KMS-11 (cell line): Measurements from ENCODE around the gene SPINK2.

Experiments used
- H2AFZ ChIP-seq: fragments of 200-600 bp; sonication (generic); 2 replicates; pipeline ENCODE4 v1.6.1; 2016; ENCODE audit warnings: antibody characterized with exemption, mixed run types, low read depth
- H3K27ac ChIP-seq: fragments of 200-600 bp; sonication (generic); 2 replicates; pipeline ENCODE4 v1.6.1; 2016; ENCODE audit warnings: mild to moderate bottlenecking, mixed run types
- H3K27me3 ChIP-seq: fragments of 200-600 bp; sonication (generic); 2 replicates; pipeline ENCODE4 v1.6.1; 2017; ENCODE audit warnings: mild to moderate bottlenecking, low read depth, mixed run types, moderate library complexity; ENCODE audit not compliant: insufficient read depth
- H3K36me3 ChIP-seq: fragments of 200-600 bp; sonication (generic); 2 replicates; pipeline ENCODE4 v1.6.1; 2017; ENCODE audit warnings: mild to moderate bottlenecking, mixed run types; ENCODE audit not compliant: insufficient read depth
- H3K4me1 ChIP-seq: fragments of 200-600 bp; sonication (generic); 2 replicates; pipeline ENCODE4 v1.6.1; 2016; ENCODE audit warnings: mild to moderate bottlenecking, low read depth, mixed run types; ENCODE audit not compliant: poor library complexity, severe bottlenecking
- H3K4me2 ChIP-seq: fragments of 200-600 bp; sonication (generic); 2 replicates; pipeline ENCODE4 v1.7.0; 2016; ENCODE audit warnings: mild to moderate bottlenecking, mixed run types
- H3K4me3 ChIP-seq: fragments of 200-600 bp; sonication (generic); IDR thresholded peaks from 2 replicates; pipeline ENCODE4 v1.6.1; 2017; ENCODE audit warnings: low read depth, low read length, mixed read lengths; ENCODE audit not compliant: insufficient read depth
- H3K79me2 ChIP-seq: fragments of 200-600 bp; sonication (generic); 2 replicates; pipeline ENCODE4 v1.6.1; 2016; ENCODE audit warnings: low read depth, mixed run types; ENCODE audit not compliant: insufficient read depth
- H3K9ac ChIP-seq: fragments of 200-600 bp; sonication (generic); 2 replicates; pipeline ENCODE4 v1.6.1; 2016; ENCODE audit warnings: mild to moderate bottlenecking, mixed run types
- H4K20me1 ChIP-seq: fragments of 200-600 bp; sonication (generic); 2 replicates; pipeline ENCODE4 v1.6.1; 2016; ENCODE audit warnings: mild to moderate bottlenecking, mixed run types; ENCODE audit not compliant: insufficient read depth
- CTCF ChIP-seq: fragments of 200-600 bp; sonication (generic); conservative IDR thresholded peaks from 2 replicates; pipeline ENCODE4 v1.6.1; 2017; ENCODE audit warnings: low read depth, mild to moderate bottlenecking, antibody characterized with exemption, low read length, moderate library complexity, mixed read lengths

The SPINK2 gene

GRCh38 chr4:56828784-56829535, 7.5 kb upstream of the SPINK2 start:
- no peaks in the 10 kb centered on the region for H3K27me3 ChIP-seq
- peak overlapping the region; percentile 37 for H3K4me2 ChIP-seq
- H4K20me1 ChIP-seq, result no peaks in the 10 kb centered on the region
- H2AFZ ChIP-seq, result peak overlapping the region; percentile 30; the same call in 1 of the 2 replicates
- no peak overlapping the region for H3K4me3 ChIP-seq
- H3K9ac ChIP-seq, result no peak overlapping the region
- no peak for TF ChIP-seq CTCF
- peaks cover 41% of the 10 kb centered on the region for H3K4me1 ChIP-seq
- H3K27ac ChIP-seq, result peak overlapping the region; percentile 39; the same call in 1 of the 2 replicates
- H3K79me2 ChIP-seq, result no peaks in the 10 kb centered on the region
- no peaks in the 10 kb centered on the region for H3K36me3 ChIP-seq

DNA sequence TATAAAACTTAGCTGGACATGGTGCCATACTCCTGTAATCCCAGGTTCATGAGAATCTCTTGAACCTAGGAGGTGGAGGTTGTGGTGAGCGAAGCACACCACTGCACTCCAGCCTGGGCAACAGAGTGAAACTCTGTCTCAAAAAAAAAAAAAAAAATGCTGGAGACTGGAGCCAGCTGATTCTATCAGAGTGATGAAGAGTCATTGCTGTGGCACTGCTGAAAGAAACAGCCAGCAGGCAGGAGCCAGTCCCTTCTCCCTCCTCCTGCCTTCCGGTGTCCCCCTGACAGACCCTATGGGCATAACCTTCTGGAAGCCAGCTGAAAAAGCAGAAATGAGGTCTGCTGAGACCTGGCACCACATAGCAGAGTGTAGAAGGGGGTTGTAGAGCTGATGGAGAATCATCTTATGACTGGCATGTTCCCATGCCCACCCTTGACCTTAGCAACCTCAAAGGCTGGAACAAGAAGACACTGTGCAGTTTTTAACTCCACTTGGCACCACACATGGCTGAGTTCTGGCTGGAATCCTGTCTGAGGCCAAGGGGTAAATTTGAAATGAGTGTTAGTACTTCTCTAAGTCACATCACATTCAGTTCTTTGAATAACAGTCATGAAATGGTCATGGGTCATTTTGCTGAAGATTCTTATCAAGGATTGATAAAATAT, 2.6 kb upstream of the SPINK2 start:
- H3K27me3 ChIP-seq, result peaks cover 14% of the 10 kb centered on the region
- H3K4me1 ChIP-seq, result peaks cover 32% of the 10 kb centered on the region
- no peaks in the 10 kb centered on the region for H3K79me2 ChIP-seq
- H4K20me1 ChIP-seq, result no peaks in the 10 kb centered on the region
- H2AFZ ChIP-seq, result no peak overlapping the region
- no peak overlapping the region for H3K4me2 ChIP-seq
- H3K4me3 ChIP-seq, result no peak overlapping the region
- TF ChIP-seq CTCF, result no peak
- no peaks in the 10 kb centered on the region for H3K36me3 ChIP-seq
- H3K9ac ChIP-seq, result no peak overlapping the region
- H3K27ac ChIP-seq, result no peak overlapping the region

DNA sequence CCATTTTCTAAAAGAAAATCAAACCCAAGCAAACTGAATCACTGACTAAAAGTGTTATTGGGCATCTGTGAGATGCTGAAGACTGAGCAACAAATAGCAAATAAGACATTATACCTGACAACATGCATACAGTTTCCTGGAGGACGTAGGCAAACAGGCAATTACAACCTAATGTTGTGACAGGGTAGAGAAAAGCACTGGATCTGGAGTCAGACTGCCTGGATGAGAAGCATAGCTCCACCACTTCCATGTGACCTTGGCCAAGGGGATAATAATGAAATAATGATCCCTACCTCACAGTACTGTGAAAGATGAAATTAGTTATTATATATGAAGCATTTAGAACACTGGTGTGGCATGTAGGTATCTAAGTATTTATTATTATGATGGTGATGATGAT, 2.7 kb downstream of the SPINK2 start:
- H3K9ac ChIP-seq, result no peak overlapping the region
- peak overlapping the region; percentile 57 for H3K4me2 ChIP-seq
- H4K20me1 ChIP-seq, result no peaks in the 10 kb centered on the region
- H3K27ac ChIP-seq, result no peak overlapping the region
- peaks cover 43% of the 10 kb centered on the region for H3K4me1 ChIP-seq
- no peaks in the 10 kb centered on the region for H3K79me2 ChIP-seq
- no peak for TF ChIP-seq CTCF
- H3K27me3 ChIP-seq, result peaks cover 14% of the 10 kb centered on the region
- no peaks in the 10 kb centered on the region for H3K36me3 ChIP-seq
- H3K4me3 ChIP-seq, result no peak overlapping the region
- no peak overlapping the region for H2AFZ ChIP-seq

DNA sequence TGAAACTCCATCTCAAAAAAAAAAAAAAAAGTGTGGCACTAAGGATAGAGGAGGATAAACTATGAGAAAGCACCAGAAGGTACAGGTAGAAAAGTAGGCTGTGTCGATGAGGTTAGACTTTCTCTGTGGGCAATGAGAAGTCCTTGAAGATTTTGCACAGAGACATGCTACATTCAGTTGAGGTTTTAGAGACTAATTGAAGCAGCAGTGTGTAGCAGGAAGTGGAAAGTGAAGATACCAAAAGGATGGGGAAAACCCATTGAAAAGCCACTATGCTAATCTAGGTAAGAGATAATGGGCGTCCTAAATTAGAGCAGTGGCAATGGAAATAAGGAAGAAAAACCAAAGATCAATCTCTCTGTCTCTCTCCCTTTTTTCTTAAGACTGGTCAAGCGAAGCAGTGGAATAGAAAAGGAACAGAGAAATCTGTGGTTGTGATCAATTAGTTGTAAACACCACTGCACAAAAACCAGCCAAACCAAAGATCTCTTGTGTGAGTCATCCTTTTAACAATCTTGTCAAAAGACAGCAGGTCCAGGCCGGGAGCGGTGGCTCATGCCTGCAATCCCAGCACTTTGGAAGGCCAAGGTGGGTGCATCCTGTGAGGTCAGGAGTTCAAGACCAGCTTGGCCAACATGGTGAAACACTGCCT, 3.5 kb downstream of the SPINK2 start:
- Histone ChIP-seq H3K9ac (no peak overlapping the region), H3K4me3 (no peak overlapping the region), H4K20me1 (no peaks in the 10 kb centered on the region), H3K79me2 (no peaks in the 10 kb centered on the region), H3K4me1 (peaks cover 43% of the 10 kb centered on the region), H3K36me3 (no peaks in the 10 kb centered on the region), H2AFZ (no peak overlapping the region), H3K27me3 (peaks cover 14% of the 10 kb centered on the region), H3K27ac (peak overlapping the region; percentile 27; the same call in 1 of the 2 replicates), H3K4me2 (peak overlapping the region; percentile 57)
- TF ChIP-seq CTCF, result no peak
